GM19324 (cell line): ENCODE results near the gene MYO15A.

Experiments
- ATAC-seq: cut with Tn5 transposase; IDR thresholded peaks from one replicate; pipeline ENCODE4 v1.9.1; 2021; ENCODE audit warnings: mild to moderate bottlenecking, moderate library complexity; ENCODE audit not compliant: unreplicated experiment, low FRiP score

MYO15A gene

DNA sequence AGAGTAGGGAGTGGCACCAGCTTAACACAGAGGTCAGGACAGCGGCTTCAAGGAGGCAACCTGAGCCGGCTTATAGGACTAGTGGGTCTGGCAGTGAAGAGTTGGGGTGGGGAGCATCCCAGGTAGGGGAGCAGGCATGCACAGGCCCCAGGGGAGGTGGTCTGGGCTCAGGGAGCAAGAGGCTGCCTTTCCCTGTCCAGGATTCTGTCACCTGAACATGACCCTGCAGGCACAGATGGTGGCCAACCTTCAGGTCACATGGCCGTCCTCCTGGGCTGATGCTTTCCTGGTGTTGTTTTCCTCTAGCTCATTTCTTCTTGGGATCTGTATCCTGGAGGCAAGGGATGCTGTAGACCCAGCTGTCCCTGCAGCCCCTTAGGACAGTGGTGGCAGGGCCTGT, 3.5 kb upstream of the MYO15A start:
- no peak for ATAC-seq

DNA sequence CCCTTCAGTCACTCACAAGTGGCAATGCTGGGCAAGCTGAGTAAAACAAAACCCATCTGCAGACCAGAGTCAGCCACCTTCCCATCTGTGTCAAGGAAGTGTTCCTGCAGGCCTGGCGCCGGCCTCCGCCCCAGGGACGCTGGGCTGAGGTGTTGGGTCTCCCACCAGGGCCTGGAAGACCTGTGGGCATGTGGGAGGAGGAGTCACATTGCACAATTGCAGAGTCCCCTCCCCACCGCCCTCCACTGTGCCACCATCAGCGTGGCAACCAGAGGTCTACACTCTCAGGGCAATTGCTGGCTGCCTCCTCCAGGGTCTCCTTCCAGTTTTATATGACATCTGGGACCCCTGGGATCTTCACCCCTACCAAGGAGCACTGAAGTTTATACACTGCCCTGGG, 3.0 kb upstream of the MYO15A start:
- no peak for ATAC-seq

DNA sequence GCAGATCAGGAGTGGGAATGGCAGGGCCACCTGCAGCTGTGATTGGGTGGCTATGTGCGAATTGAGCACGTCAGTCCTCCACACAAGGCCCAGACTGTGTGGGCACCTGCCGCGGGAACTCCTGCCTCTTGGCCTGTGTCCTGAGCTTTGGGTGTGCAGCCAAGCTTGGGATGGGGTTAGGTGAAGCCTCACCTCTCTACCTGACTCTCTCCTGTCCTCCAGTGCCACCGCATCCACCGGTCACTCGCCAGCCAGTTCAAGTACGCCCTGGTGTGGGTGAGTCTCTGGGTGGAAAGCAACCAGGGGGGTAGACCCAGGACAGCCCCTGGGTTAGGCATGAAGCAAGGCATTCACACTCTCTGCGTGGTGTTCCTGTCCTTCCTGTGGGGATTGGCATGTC, 2.3 kb upstream of the MYO15A start:
- no peak for ATAC-seq

DNA sequence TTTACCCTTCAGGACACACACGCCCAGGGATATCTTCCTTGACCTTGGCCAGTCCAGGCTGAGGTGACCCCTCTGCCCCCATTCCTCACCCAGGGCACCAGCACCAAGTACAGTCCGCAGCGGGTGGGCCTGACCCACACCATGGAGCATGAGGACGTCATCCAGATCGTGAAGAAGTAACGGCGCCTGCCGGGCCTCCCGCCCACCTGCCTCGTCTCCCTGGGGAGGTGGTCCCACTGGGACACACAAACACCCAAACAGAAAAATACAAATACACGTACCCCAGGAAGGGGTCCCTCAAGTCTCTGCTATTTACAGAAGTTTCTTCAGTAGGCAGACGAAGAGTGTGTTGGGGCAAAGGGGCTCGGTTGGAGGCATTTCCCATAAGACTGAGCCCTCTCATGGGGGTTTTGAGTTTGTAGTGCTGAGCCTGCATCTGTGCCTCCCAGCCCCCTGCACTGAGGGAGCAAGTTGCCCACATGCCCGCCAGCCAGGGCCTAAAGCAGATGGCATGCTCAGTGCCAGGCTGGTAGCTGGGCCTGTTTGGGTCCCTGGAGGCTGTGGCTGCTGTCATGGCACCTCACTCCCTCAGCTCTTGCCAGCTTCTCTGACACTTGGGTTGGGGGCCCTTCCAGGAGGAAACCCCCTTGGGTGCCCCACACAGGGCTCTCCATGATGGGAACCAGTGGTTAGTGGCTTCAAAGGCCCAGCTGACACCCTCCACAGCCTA, 1.3 kb upstream of the MYO15A start:
- ATAC-seq: no peak

DNA sequence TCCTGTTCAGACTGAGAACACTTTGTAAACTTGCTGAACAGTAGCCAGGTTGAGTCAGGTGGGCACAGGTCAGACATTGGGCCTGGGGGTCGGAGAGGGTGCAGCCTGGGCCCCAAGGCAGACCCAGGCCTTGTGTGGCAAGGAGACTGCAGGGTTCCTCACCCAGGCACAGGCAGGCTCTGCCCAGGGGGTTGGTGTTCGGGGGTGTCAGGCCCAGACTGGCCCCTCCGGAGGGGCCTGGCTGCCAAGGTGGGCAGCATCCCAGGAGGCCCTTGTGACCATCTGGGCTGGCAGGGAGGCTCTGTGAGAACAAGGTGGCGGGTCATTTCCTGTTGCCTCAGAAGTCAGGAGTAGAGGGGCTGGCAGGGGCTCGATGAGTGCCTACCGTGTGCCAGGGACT, 585 bp upstream of the MYO15A start:
- ATAC-seq: no peak

DNA sequence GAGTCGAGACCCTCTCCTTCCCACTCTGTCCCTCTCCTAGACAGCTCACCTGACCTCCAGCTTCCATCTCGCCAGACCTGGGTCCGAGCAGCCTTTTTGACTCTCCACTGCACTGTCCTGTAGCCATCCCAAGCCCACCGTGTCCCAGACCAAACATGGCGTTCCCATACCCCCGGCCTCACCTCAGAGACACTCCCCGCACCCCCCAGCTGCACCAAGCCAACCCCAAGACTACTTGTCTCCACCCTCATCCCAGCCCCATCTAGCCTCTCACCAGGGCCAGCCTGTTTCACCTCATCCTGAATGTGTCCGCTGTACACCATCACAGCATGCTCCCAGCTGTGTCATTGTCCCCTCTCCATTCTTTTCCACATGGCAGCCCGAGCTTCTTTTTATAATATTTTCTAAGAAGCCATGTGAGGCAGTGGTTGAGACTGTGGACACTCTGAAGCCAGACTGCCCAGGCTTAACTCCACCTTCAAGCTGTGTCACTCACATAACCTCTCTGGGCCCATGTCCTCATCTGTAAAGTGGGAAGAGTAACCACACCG, 1.5 kb downstream of the MYO15A start:
- no peak for ATAC-seq

DNA sequence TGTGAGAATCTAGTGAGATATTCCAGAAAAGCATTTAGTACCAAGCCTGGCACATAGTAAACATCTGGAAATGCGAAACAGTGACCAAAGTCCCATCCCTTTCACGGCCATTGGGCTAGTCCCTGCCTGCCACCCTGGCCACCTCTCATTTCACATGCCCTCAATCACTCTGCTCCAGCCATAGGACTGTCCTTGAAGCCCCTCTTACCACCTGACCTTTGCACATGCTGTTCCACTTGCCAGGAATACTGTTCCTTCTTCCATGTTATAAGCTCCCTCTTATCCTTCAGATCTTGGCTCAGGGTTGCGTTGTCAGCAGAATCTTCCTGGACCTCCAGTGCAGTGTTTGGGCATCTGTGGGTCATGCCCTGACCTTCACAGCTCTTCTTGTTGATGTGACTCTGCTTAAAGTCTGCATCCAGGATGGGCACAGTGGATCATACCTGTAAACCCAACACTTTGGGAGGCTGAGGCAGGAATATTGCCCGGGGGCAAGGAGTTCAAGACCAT, 2.1 kb downstream of the MYO15A start:
- ATAC-seq: no peak

DNA sequence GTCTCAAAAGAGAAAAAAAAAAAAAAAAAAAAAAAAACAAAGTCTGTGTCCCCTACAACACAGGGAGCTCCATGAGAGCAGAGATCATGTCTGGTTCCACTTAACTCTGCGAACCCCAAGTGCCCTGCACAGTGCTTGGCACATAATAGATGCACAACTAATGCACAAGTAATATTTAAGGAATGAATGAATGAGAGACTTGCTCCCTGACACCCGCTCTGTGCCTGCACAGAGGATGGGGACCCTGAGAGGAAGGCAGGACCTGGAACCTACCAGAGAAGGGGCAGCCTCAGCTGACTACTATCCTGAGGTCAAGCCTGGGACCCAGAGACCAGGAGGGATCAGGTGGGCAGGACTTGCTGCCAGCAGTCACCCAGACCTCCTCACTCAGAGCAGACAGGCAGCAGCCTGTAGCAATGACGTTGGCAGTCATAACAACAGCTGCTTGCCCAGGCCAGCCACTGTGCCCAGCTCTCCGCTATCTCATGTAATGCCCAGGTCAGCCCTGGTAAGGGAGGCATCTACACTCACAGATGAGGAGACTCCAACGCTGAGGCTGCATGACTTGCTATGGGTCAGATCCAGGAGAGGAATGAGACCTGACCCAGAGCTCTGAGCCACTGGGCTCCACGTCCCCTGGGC, 2.9 kb downstream of the MYO15A start:
- ATAC-seq: no peak

DNA sequence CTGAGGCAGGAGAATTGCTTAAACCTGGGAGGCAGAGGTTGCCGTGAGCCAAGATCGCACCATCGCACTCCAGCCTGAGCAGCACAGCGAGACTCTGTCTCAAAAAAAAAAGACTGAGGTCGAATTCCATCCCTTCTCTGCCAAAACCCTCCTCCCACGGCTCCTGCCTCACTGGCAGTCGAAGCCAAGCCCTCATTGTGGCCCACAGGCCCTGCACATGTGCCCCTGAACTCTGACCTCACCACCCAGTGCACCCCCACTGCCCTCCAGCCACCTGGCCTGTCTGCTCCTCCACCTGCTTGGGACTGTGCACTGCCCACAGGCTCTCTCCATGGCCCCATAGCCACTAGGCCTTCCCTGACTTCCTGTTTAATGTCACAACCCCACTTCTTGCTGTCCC, 7.0 kb downstream of the MYO15A start:
- ATAC-seq: no peak

DNA sequence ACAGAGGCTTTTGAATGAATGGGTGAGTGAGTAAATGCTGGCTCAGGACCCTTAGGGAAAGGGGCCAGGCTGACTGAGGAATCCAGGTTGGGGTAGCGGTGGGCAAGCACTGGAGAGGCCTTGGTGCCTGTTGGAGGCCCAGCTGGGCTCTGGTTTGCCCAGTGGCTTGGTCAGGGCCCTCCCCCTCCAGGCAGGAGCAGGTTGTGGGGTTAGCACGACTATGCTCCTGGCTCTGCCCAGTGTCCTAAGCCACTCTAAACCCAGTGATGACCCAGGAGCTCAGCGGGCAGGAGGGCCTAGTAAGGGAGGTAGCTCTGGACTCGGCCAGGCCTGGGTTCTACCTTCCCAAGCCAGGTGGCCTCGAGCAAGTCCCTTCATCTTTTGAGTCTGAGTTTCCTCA, 7.5 kb downstream of the MYO15A start:
- no peak for ATAC-seq

DNA sequence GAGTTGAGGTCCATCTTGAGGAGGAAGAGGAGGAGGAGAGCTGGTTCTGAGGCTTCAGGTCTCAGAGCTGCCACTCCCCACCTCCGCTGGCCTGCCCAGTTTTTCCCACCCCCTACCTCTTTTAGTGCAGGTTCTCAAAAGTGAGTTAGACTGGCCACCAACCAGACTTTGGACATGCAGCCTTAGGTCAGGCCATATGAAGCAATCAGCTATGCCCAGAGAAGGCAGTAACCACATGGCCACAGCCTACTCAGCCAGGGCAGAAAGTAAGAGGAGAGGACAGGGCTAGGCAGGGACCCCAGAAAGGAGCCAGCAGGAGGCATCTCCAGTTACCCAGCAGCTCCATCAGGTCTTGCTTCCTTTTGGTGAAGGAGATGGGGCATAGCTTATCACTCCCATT, 9.0 kb downstream of the MYO15A start:
- ATAC-seq: no peak

DNA sequence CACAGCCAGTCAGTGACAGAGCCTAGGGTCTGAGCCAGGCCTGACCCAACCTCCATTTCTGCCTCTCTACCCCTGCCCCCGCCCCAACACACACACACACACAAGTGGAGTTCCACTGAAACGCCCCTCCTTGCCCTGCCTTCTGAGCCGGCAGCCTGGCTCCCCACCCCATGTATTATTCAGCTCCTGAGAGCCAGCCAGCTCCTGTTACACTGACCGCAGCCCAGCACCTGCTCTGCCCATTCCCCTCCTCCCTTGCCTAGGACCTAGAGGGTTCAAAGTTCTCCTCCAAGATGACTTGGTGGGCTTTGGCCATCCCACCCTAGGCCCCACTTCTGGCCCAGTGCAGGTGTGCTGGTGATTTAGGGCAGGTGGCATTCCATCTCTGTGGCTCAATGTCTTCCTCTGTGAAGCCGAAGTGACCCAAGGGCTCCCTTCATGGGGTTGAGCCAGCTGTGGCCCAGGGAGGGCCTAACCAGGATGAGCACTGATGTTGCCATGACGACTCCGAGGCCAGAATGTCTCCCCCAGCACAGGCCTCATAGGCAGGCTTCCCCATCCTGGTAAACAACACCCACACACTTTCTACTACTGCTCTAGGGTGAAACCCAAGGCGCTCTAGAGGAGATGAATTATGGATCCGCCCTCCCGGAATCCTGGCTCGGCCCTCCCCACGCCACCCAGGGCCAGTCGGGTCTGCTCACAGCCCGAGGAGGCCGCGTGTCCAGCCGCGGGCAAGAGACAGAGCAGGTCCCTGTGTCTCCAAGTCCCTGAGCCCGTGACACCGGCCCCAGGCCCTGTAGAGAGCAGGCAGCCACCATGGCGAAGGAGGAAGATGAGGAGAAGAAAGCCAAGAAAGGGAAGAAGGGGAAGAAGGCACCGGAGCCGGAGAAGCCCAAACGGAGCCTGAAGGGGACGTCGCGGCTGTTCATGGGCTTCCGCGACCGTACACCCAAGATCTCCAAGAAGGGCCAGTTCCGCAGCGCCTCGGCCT, 9.7 kb downstream of the MYO15A start:
- ATAC-seq: no peak

DNA sequence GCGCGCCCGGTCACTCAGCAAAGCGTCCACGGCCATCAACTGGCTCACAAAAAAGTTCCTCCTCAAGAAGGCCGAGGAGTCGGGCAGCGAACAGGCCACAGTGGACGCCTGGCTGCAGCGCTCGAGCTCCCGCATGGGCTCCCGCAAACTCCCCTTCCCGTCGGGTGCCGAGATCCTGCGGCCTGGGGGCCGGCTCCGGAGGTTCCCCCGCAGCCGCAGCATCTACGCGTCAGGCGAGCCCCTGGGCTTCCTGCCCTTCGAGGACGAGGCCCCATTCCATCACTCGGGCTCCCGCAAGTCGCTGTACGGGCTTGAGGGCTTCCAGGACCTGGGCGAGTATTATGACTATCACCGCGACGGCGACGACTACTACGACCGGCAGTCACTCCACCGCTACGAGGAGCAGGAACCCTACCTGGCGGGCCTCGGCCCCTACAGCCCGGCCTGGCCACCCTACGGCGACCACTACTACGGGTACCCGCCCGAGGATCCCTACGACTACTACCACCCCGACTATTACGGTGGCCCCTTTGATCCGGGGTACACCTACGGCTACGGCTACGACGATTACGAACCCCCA, 10.7 kb downstream of the MYO15A start:
- no peak for ATAC-seq

DNA sequence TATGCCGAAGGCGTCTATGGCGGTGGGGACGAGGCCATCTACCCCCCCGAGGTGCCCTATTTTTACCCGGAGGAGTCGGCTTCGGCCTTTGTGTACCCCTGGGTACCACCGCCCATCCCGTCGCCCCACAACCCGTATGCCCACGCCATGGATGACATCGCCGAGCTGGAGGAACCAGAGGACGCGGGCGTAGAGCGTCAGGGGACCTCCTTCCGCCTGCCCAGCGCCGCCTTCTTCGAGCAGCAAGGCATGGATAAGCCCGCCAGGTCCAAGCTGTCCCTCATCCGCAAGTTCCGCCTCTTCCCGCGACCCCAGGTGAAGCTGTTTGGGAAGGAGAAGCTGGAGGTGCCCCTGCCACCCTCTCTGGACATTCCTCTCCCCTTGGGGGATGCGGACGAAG, 11.4 kb downstream of the MYO15A start:
- ATAC-seq: no peak

DNA sequence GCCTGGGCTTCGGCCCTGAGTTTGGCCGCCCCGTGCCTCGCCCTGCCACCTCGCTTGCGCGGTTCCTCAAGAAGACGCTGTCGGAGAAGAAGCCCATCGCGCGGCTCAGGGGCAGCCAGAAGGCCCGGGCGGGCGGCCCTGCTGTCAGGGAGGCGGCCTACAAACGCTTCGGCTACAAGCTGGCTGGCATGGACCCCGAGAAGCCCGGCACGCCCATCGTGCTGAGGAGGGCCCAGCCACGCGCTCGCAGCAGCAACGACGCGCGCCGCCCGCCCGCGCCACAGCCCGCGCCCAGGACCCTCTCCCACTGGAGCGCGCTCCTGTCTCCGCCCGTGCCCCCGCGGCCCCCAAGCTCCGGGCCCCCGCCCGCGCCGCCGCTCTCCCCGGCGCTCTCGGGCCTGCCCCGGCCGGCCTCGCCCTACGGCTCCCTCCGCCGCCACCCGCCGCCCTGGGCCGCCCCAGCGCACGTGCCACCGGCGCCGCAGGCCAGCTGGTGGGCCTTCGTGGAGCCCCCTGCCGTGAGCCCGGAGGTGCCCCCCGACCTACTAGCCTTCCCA, 12.0 kb downstream of the MYO15A start:
- no peak for ATAC-seq

DNA sequence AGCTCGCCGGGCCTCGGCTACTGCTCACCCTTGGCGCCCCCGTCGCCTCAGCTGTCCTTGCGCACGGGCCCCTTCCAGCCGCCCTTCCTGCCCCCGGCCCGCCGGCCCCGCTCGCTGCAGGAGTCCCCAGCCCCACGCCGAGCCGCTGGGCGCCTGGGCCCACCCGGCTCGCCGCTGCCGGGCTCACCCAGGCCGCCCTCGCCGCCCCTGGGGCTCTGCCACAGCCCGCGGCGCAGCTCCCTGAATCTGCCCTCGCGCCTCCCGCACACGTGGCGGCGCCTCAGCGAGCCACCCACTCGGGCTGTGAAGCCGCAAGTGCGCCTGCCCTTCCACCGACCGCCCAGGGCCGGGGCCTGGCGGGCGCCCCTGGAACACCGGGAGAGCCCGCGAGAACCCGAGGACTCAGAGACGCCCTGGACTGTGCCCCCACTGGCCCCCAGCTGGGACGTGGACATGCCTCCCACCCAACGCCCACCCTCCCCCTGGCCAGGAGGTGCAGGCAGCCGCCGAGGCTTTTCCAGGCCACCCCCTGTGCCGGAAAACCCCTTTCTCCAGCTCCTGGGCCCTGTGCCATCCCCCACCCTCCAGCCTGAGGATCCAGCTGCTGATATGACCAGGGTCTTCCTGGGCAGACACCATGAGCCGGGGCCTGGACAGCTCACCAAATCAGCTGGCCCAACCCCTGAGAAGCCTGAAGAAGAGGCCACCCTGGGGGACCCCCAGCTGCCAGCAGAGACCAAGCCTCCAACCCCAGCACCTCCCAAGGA, 12.8 kb downstream of the MYO15A start:
- no peak for ATAC-seq

DNA sequence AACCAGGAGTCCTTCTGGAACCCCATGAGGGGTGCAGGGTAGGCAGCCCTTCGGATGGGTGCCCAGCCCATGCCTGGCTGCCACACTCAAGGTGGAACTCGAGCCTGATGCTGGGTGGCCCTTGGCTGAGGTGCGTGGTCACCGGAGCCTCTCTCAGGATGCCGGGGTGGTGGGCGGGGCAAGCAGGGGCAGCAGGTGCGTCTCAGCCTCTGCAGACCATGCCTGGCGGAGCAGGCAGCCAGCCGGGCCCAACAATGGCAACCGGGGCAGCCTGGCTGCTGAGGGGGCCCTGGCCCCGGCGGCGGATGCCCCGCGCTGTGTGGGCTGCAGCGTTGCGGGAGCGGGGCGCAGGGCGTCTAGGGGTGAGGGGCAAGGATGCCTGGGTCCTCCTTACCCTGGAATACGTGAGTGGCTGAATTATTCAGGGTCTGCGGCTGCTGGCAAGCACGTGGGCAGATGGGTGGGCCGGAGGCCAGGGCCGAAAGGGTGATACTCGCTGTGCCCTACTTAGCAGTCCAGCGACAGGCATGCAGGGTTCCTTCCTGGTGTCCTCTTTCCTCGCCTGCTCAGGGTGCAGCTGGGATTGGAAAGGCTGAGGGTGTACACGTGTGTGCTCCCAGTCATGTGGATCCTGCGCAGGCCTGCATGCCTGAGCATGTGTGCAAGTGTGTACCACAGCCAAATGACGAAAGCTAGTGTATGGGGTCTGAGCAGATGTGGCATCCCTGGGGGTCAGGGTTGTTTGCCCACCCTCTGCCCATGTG, 14.6 kb downstream of the MYO15A start:
- ATAC-seq: no peak

DNA sequence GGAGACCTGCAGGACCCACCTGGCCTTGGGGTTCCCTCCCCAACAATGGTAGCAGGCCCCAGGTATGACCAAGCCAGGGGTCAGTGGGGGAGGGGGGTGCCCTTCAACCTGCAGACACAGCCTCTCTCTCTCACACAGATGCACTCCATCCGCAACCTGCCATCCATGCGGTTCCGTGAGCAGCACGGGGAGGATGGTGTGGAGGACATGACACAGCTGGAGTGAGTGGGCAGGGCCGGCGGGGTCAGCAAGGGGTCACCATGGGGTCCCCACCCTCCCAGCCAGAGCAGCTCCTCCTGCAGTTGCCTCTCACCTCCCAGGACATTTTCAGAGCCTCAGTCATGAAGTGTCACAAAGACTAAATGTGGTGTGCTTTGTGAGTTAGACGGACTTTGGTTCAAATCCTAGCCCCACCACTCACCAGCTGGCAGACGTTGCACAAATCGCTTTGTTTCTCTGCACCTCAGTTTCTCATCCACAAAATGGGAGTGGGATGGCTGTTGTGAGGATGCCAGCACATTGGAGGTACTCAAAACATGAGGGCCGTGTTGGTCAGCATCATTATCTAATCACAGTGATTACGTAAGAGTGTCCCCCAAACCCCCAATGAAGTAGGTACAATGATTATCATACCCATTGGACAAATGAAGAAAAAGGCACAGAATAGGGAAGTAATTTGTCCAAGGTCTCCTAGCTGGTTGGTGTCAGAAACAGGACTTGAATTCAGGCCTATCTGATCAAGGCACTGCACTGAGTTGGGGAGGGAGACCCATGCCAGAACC, 16.0 kb downstream of the MYO15A start:
- no peak for ATAC-seq
